Measurements from ENCODE around the gene ZNF638. TPM values are rescaled to one million over a fixed set of nuclear protein-coding genes. Genes with fewer than 3 reads are reported as not detected.

Gene ZNF638
- total RNA-seq, 2 donors from 2014 or later, result 196 to 208 TPM

GRCh38 chr2:71358931-71359671, 27.5 kb downstream of the ZNF638 start:
- peaks cover 82% of the 10 kb centered on the region for H3K36me3 ChIP-seq (ENCODE audit: control insufficient read depth, insufficient read depth, low read length)
- 92 to 97% methylated on average over 5 to 6 of the region's 6 CpGs for WGBS, 2 experiments (ENCODE audit: insufficient coverage in 1 of 2, insufficient read length in 1 of 2)

GRCh38 chr2:71360434-71360975, 28.9 kb downstream of the ZNF638 start:
- Mint-ChIP-seq H3K9me3 (no peaks in the 10 kb centered on the region), H3K27ac (peak overlapping the region; percentile 56), H3K4me1 (peaks cover 42% of the 10 kb centered on the region), H3K4me3 (no peak overlapping the region), H3K36me3 (ENCODE audit: low read depth) (peaks cover 55% of the 10 kb centered on the region), H3K27me3 (ENCODE audit: insufficient read depth) (no peaks in the 10 kb centered on the region)
- Histone ChIP-seq H3K27me3 (ENCODE audit: control insufficient read depth, insufficient read depth, low read length, poor library complexity, severe bottlenecking) (no peaks in the 10 kb centered on the region), H3K4me3 (ENCODE audit: low read length) (no peak overlapping the region), H3K9ac (ENCODE audit: extremely low read depth, low read length, poor library complexity, severe bottlenecking) (no peak overlapping the region), H3K4me1 (ENCODE audit: control insufficient read depth, insufficient read depth, low read length) (peaks cover 14% of the 10 kb centered on the region), H3K9me3 (ENCODE audit: control insufficient read depth, low read length) (no peaks in the 10 kb centered on the region), H3K36me3 (ENCODE audit: control insufficient read depth, insufficient read depth, low read length) (peaks cover 88% of the 10 kb centered on the region), H3K27ac (ENCODE audit: low read depth, low read length) (no peak overlapping the region)
- no peak for DNase-seq
- WGBS, 2 experiments (ENCODE audit: insufficient coverage in 1 of 2, insufficient read length in 1 of 2), result 90 to 100% methylated on average over 1 to 3 of the region's 3 CpGs
- no peak for TF ChIP-seq CTCF (conservative IDR thresholded peaks at IDR 0.05)

More at GRCh38 chr2:71358931-71359671, 27.5 kb downstream of the ZNF638 start:
- no peak for DNase-seq
- Histone ChIP-seq H3K9ac (ENCODE audit: extremely low read depth, low read length, poor library complexity, severe bottlenecking) (no peak overlapping the region), H3K4me3 (ENCODE audit: low read length) (no peak overlapping the region), H3K4me1 (ENCODE audit: control insufficient read depth, insufficient read depth, low read length) (peaks cover 17% of the 10 kb centered on the region), H3K27ac (ENCODE audit: low read depth, low read length) (no peak overlapping the region), H3K27me3 (ENCODE audit: control insufficient read depth, insufficient read depth, low read length, poor library complexity, severe bottlenecking) (no peaks in the 10 kb centered on the region), H3K9me3 (ENCODE audit: control insufficient read depth, low read length) (no peaks in the 10 kb centered on the region)
- H3K9me3 Mint-ChIP-seq, result no peaks in the 10 kb centered on the region
- peaks cover 42% of the 10 kb centered on the region for H3K4me1 Mint-ChIP-seq
- no peaks in the 10 kb centered on the region for H3K27me3 Mint-ChIP-seq (ENCODE audit: insufficient read depth)
- TF ChIP-seq CTCF (conservative IDR thresholded peaks at IDR 0.05), result no peak
- H3K27ac Mint-ChIP-seq, result no peak overlapping the region
- peaks cover 50% of the 10 kb centered on the region for H3K36me3 Mint-ChIP-seq (ENCODE audit: low read depth)
- H3K4me3 Mint-ChIP-seq, result no peak overlapping the region

GRCh38 chr2:71361631-71362030, 30.0 kb downstream of the ZNF638 start:
- no peak for DNase-seq
- H3K27ac Mint-ChIP-seq, result no peak overlapping the region
- Histone ChIP-seq H3K36me3 (ENCODE audit: control insufficient read depth, insufficient read depth, low read length) (peaks cover 90% of the 10 kb centered on the region), H3K4me3 (ENCODE audit: low read length) (peak overlapping the region; percentile 57), H3K4me1 (ENCODE audit: control insufficient read depth, insufficient read depth, low read length) (peaks cover 8% of the 10 kb centered on the region), H3K9me3 (ENCODE audit: control insufficient read depth, low read length) (no peaks in the 10 kb centered on the region), H3K27ac (ENCODE audit: low read depth, low read length) (no peak overlapping the region), H3K9ac (ENCODE audit: extremely low read depth, low read length, poor library complexity, severe bottlenecking) (no peak overlapping the region), H3K27me3 (ENCODE audit: control insufficient read depth, insufficient read depth, low read length, poor library complexity, severe bottlenecking) (no peaks in the 10 kb centered on the region)
- no peak overlapping the region for H3K4me3 Mint-ChIP-seq
- no peak for TF ChIP-seq CTCF (conservative IDR thresholded peaks at IDR 0.05)
- H3K36me3 Mint-ChIP-seq (ENCODE audit: low read depth), result peaks cover 58% of the 10 kb centered on the region
- H3K27me3 Mint-ChIP-seq (ENCODE audit: insufficient read depth), result no peaks in the 10 kb centered on the region
- WGBS, 2 experiments (ENCODE audit: insufficient coverage in 1 of 2, insufficient read length in 1 of 2), result 58% methylated on average over 3 of the region's 3 CpGs; no CpG with 5 or more reads in 1 of the 2 experiments
- no peaks in the 10 kb centered on the region for H3K9me3 Mint-ChIP-seq
- H3K4me1 Mint-ChIP-seq, result peaks cover 35% of the 10 kb centered on the region
